HG03139 (cell line): ENCODE data around the gene KLHL15.

Experiments
- ATAC-seq: cut with Tn5 transposase; IDR thresholded peaks from one replicate; pipeline ENCODE4 v1.9.1; 2021; ENCODE audit not compliant: unreplicated experiment

KLHL15 gene

DNA sequence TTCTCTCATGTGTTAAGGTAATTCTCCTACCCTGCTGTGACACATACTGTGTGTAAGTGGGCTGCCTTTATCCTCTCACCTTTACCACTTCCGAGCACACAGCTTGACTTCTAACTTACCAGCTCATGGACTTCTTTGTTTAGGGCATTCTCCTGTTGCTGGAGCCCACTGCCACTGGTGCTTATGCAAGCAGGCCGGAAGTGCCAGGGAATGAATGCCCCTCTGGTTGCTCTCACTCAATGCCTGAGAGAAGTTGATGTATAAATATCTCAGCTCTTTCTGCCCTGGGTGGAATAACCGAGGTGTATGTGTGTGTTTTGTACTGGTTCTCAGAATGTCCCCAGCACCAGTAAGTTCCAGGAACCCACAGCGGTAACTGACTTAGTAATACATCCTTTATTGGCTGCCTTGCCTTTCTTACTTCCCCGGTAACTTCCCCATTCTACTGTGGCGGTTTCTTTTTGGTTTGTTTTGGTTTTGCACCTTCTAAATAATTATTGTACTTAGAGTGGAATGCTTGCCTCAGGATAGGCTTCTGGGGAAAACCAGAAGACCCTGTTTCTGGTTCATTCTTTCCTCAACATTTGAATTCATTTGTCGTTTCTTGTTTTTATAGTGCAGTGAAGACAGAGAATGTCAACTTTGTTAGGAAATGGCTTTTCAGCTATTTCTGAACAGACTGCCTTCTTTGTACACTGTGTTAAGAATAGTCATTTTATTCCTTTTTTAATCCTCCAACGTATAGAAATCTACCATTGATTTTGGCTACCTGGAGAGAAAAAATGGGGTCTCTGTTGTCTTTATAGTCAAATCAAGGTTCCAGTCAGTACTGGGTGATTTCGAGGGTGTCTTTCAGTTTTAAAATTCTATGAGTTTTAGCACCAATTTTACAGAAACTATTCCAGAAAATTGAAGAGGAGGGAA lies 73.7 kb downstream of the KLHL15 start:
- peak; percentile 88 for ATAC-seq

DNA sequence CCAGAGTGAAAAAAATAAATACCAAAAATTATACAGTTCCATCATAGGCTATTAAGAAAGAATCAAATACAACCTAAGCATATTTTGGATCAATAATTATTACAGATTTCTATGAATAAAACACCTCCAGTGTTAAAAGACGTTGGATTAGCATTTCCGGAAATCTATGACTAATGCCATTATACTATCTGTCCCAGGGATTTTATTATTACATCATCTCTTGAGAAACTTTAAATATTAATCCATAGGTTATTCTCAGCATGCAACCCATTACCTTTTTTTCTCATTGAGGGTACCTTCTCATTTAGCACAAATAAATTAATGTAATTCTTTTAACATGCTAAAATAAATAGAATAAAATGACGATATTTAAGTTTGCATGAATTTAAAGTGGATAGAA lies 74.6 kb downstream of the KLHL15 start:
- no peak for ATAC-seq

DNA sequence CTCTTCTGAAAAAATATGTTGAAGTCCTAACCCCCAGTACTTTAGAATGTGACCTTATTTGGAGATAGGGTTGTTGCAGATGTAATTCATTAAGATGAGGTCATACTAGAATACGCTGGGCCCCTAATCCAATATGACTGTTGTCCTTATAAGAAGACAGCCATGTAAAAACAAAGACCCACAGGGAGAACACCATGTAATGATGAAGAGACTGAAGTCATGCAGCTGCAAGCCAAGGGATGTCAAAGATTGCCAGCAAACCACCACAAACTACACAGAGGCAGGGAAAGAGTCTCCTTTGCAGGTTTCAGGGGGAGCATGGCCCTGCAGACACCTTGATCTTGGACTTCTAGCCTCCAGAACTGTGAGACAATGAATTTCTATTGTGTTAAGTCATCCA lies 81.8 kb downstream of the KLHL15 start:
- ATAC-seq = no peak

DNA sequence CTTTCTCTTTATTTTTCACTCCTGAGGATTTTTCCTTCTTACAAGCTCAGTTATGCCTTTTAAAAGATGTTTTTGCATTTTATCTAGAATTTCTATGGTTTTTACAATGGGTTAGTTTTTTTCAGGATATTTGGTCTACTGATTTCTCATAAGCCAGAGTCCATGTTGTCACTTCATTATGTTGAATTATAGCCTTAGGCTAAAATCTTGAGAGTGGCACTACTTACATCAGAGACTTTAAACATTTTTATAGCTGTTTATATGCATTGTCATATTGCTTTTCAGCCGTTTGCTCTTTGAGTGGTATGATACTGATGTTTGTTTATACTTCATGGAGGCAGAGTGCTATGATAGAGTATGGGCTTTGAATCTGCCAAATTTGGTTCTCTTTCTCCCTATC lies 82.8 kb downstream of the KLHL15 start:
- ATAC-seq = no peak

DNA sequence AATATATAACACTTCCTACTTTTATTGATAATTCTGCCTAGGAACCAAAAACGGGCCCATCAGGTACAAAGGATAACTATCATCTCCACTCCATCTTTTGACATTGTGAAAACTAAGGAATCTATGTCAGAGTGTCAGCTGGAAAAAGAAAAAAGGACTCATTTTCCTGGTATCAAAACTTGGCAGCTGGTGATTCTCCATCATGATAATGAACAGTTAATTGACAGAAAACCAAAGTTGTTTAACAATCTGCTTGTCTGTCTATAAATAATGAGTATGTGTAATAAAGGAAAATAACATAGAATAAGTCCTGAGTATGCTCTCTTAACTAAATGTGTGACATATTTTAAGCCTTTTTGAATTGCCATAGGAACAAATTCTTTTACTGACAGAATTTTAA lies 87.8 kb downstream of the KLHL15 start:
- no peak for ATAC-seq

DNA sequence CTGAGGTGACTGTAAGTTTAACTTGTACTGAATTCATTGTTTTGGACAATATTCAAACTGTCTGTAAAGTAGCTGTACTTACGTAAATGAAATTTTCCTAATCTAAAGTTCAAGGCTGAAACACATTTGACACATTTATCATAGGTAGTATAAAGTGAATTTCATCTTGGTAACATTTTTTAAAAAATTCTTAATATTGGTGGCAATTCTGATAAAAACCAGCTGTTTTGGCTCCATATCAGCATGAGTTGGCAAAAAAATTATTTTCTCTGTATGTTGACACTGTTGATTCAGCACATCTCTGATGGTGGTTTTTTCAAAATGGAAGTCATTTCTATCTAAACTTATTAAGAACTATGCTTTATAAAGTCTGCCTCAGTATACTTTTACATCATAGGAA lies 88.3 kb downstream of the KLHL15 start:
- no peak for ATAC-seq

DNA sequence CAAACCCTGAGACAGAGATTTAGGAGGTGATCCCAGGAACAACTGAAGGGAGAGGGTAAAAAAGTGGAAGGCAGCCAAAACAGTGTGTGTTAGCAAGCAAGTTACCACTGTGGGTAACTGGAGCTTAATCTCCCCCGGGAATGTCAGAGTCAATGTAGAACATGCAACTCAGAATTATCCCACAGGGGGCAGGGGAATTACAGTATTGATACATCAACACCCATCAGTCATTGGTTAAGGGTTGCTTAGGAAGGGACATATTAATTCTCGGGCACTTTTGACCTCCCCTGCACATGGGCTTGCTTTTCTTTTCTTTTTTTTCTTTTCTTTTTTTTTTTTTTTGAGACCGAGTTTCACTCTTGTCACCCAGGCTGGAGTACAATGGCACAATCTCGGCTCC lies 89.9 kb downstream of the KLHL15 start:
- ATAC-seq = no peak

DNA sequence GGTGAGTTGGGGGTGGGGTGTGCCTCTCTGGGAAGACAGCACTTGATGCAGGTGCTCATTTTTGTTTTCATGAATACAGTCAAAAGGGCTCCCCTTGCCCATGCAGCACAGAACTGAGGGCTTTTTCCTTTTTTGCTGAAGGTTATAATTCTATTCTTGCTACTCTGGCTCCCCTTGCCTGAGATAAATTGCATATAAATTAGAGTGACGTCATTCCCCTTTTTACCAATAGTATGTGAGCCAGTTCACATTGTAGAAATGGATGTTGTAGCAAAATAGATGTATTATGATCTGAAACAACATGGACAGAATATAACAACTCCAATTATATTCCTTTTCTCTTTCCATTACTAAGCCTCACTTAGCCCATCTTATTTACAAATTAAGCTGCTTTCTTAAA lies 90.8 kb downstream of the KLHL15 start:
- no peak for ATAC-seq

DNA sequence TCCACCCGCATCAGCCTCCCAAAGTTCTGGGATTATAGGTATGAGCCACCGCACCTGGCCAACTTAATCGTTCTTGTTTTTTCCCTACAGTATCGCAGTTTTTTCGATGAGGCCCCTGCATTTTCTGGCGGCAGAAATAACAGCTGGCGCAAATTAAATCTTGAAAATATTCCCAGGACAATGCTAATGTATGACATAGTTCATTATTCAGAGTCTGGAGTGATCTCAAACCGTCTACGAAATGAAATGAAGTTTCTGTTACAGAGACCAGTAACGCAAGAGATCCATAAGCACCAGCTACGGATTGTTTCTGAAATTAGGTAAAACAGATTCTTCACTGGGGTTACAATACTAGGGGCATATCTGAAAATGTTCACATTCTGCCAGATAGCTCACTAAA lies 91.9 kb downstream of the KLHL15 start:
- no peak for ATAC-seq
